Heart right ventricle (tissue), 16 donors: ENCODE measurements around the gene NEK2. TPM values are rescaled to one million over a fixed set of nuclear protein-coding genes. Genes with fewer than 3 reads are reported as not detected.
A peak's percentile ranks its signal among the peaks of the same experiment; 100 is the strongest.

Experiments used
- ATAC-seq, 8 donors: fragments of 200-7000 bp; cut with Tn5 transposase; one replicate each; pipeline ENCODE4 v1.9.1; 2020; ENCODE audit warnings: mild to moderate bottlenecking in 8 of 8, moderate library complexity in 8 of 8, moderate number of reproducible peaks in 1 of 8
- DNase-seq, 2 donors: peaks; one replicate each; pipeline ENCODE4 v3.0.0-alpha.2; 2020
- H3K27ac ChIP-seq, 10 donors: fragments of 200-600 bp; sonication (generic) in 2 of 10; one replicate each; pipeline versions ENCODE4 v1.5.0 to v1.8.0; 2020 to 2022; ENCODE audit warnings: mild to moderate bottlenecking in 3 of 10
- H3K27me3 ChIP-seq, 7 donors: fragments of 200-600 bp; one replicate each; pipeline ENCODE4 v1.8.0; 2021 to 2022; ENCODE audit warnings: mild to moderate bottlenecking in 2 of 7
- H3K36me3 ChIP-seq, 9 donors: fragments of 200-600 bp; sonication (generic) in 1 of 9; one replicate each; pipeline versions ENCODE4 v1.5.0 to v1.8.0; 2020 to 2022; ENCODE audit warnings: mild to moderate bottlenecking in 2 of 9
- H3K4me1 ChIP-seq, 9 donors: fragments of 200-600 bp; sonication (generic) in 1 of 9; one replicate each; pipeline versions ENCODE4 v1.5.0 to v1.8.0; 2020 to 2022; ENCODE audit warnings: mild to moderate bottlenecking in 4 of 9
- H3K4me3 ChIP-seq, 10 donors: fragments of 200-600 bp; sonication (generic) in 2 of 10; one replicate each; pipeline versions ENCODE4 v1.5.0 to v1.8.0; 2020 to 2022; ENCODE audit warnings: mild to moderate bottlenecking in 7 of 10, moderate library complexity in 2 of 10
- H3K9me3 ChIP-seq, 11 donors: fragments of 200-600 bp in 10 of 11; sonication (generic) in 2 of 11; one replicate each; pipeline versions ENCODE4 v1.5.0 to v1.8.0; 2013 to 2022; ENCODE audit warnings: mild to moderate bottlenecking in 2 of 11, control low read depth in 1 of 11, moderate library complexity in 1 of 11
- CTCF ChIP-seq, 9 donors: fragments of 200-600 bp; sonication (generic) in 2 of 9; IDR thresholded peaks; one replicate each; pipeline versions ENCODE4 v1.5.0 to v1.8.0; 2021 to 2022; ENCODE audit warnings: antibody characterized with exemption in 9 of 9, mild to moderate bottlenecking in 5 of 9, moderate library complexity in 1 of 9
- WGBS, 2 donors: extraction: QIAGEN DNeasy Blood & Tissue Kit; methylation state at CpG; one replicate each; pipeline ENCODE4 v1.1.7; 2013; ENCODE audit warnings: inconsistent platforms in 1 of 2; 5-methylcytosine and 5-hydroxymethylcytosine counted together
- intact Hi-C, 10 donors: fragments of 100-400 bp; cut with DNase I; formaldehyde crosslinking; loops; one replicate each; pipeline versions ENCODE4 v1.11.1 to v1.14.2; 2022
- polyA plus RNA-seq, 2 donors: library from polyadenylated mRNA; stranded (reverse); fragments of 200-250 nt; gene quantifications; one replicate each; pipeline ENCODE4 v1.2.3, GENCODE V29; 2013
- total RNA-seq, 10 donors: library from RNA; stranded (reverse); fragmentation: NEBNext Ultra II Directional in 3 of 10; extraction: Animal tissue kit (Norgen Biotek cat#: 25700) in 3 of 10; gene quantifications; one replicate each; pipeline versions ENCODE4 v1.2.1 to v1.2.4, GENCODE V29; 2021 to 2023
- donor health status: Arrhythmogenic right ventricular cardiomyopathy.
- donor health status: ischemic (EF 13 %, LVEDD 7.1; RV severe dilation, severe dysfunction).
- donor health status: healthy with polysubstance abuse.
- donor health status: DM: no; HTN: yes; CAD: no.
- donor health status: DM: no; HTN: no; CAD: no.
- donor health status: ischemic (EF 25% LVEDD 6.9; RV normal size, moderate dysfunction).
- donor health status: ischemic (EF 25% LVEDD 5.7; RV mildly dilated, moderate dysfunction).
- donor health status: healthy.
- donor health status: DM: yes; HTN: yes; CAD: no.
- donor health status: Ischemic cardiomyopathy.
- donor health status: ischemic (EF 35%, LVEDD 5.7; RV mildly dilated, moderate dysfunction).
- donor health status: nonischemic (EF 11% LVEDD 7.7; RV severe dilation, severe dysfunction).
- donor health status: DM: yes; HTN: yes; CAD: no.
- donor health status: PGD.
- donor health status: ischemic (EF 29% LVEDD 5.4; RV normal size, mild dysfunction).
- donor health status: nonischemic (EF 23%, LVEDD 6.1; RV moderate dilation, normal function).

Gene NEK2
- total and polyA plus RNA-seq, 12 donors: 0.04 to 2.1 (median 0.19) TPM; not detected in 6

- DNase-seq (no peak), ATAC-seq (no peak)
- Histone ChIP-seq H3K4me1 (peaks cover 3 to 24% (median 12%) of the 10 kb centered on the region in 9 donors), H3K36me3 (no peaks in the 10 kb centered on the region), H3K27ac (no peak overlapping the region), H3K9me3 (no peaks in the 10 kb centered on the region), H3K27me3 (no peaks in the 10 kb centered on the region), H3K4me3 (no peak overlapping the region)
- WGBS, 2 donors: 80 to 82% methylated on average over 8 of the region's 8 CpGs
- TF ChIP-seq CTCF (IDR thresholded peaks at IDR 0.05): no peak
- intact Hi-C loops: no loop called here
These were observed 56.1 kb downstream of the NEK2 start for GRCh38 chr1:211619033-211619996.

GRCh38 chr1:211616965-211617297 is 58.5 kb downstream of the NEK2 start:
- DNase-seq (no peak), ATAC-seq (no peak)
- H3K9me3 ChIP-seq: no peaks in the 10 kb centered on the region
- 93 to 97% methylated on average over 5 of the region's 5 CpGs for WGBS, 2 donors
- H3K4me3 ChIP-seq: no peak overlapping the region
- H3K27me3 ChIP-seq: no peaks in the 10 kb centered on the region
- H3K36me3 ChIP-seq: no peaks in the 10 kb centered on the region
- intact Hi-C loops: no loop called here
- no peak for TF ChIP-seq CTCF (IDR thresholded peaks at IDR 0.05)
- H3K27ac ChIP-seq: peak overlapping the region in 9 of 10 donors; percentile 36 to 75 (median 55)
- peaks cover 7 to 47% (median 22%) of the 10 kb centered on the region in 9 donors for H3K4me1 ChIP-seq

GRCh38 chr1:211616231-211616964 is 59.0 kb downstream of the NEK2 start:
- Histone ChIP-seq H3K27me3 (no peaks in the 10 kb centered on the region), H3K4me1 (peaks cover 7 to 47% (median 23%) of the 10 kb centered on the region in 9 donors), H3K36me3 (no peaks in the 10 kb centered on the region), H3K4me3 (no peak overlapping the region), H3K27ac (peak overlapping the region in 9 of 10 donors; percentile 36 to 75 (median 55)), H3K9me3 (no peaks in the 10 kb centered on the region)
- intact Hi-C loops: no loop called here
- WGBS, 2 donors: 46 to 47% methylated on average over 13 of the region's 13 CpGs
- no peak for TF ChIP-seq CTCF (IDR thresholded peaks at IDR 0.05)
- DNase-seq: peak; percentile 69 to 82
- ATAC-seq: peak; percentile 29 to 68 (median 60)

- no peak for TF ChIP-seq CTCF (IDR thresholded peaks at IDR 0.05)
- intact Hi-C loops: loop anchor here in 3 of 10 donors (5.0 kb wide), 1 partner anchor 37 kb away; the partner anchor contains the start of gene SLC30A1 (in 3 of the 3)
- no peak overlapping the region for H3K27ac ChIP-seq
- H3K27me3 ChIP-seq: no peaks in the 10 kb centered on the region
- H3K9me3 ChIP-seq: no peaks in the 10 kb centered on the region
- no peak for ATAC-seq
- no peaks in the 10 kb centered on the region for H3K36me3 ChIP-seq
- no peak overlapping the region for H3K4me3 ChIP-seq
- H3K4me1 ChIP-seq: peaks cover 7 to 55% (median 27%) of the 10 kb centered on the region in 9 donors
- 85 to 86% methylated on average over 11 of the region's 11 CpGs for WGBS, 2 donors
- no peak for DNase-seq
These were observed 60.8 kb downstream of the NEK2 start for GRCh38 chr1:211614615-211615014.
